ENCODE data around the gene ANKRD55. TPM values are rescaled to one million over a fixed set of nuclear protein-coding genes. Genes with fewer than 3 reads are reported as not detected.

The ANKRD55 gene
- total RNA-seq, 1 donor from 2014 or later = not detected

GRCh38 chr5:56183506-56183905, 49.6 kb downstream of the ANKRD55 start:
- peaks cover 5% of the 10 kb centered on the region for H3K4me1 ChIP-seq
- no peaks in the 10 kb centered on the region for H3K79me2 ChIP-seq (ENCODE audit: low read depth)
- no peaks in the 10 kb centered on the region for H3K36me3 Mint-ChIP-seq
- H3K27ac Mint-ChIP-seq = no peak overlapping the region
- no peak overlapping the region for H2AFZ ChIP-seq (replicated peaks)
- no peak for DNase-seq (ENCODE audit: low spot score)
- TF ChIP-seq EZH2 (IDR thresholded peaks at IDR 0.05) (no peak), EZH2phosphoT487 (IDR thresholded peaks at IDR 0.05) (no peak), CTCF (IDR thresholded peaks at IDR 0.05) (no peak)
- no peaks in the 10 kb centered on the region for H3K9me3 Mint-ChIP-seq
- no peaks in the 10 kb centered on the region for H3K36me3 ChIP-seq
- no peak overlapping the region for H3K4me3 Mint-ChIP-seq
- H3K27me3 Mint-ChIP-seq (ENCODE audit: insufficient read depth, low read depth) = peaks cover 3% of the 10 kb centered on the region
- H3K9me3 ChIP-seq (ENCODE audit: low read depth) = no peaks in the 10 kb centered on the region
- no peak overlapping the region for H3K4me2 ChIP-seq
- no peaks in the 10 kb centered on the region for H3F3A ChIP-seq (ENCODE audit: low read depth)
- H3K4me1 Mint-ChIP-seq = peaks cover 10% of the 10 kb centered on the region
- H3K9ac ChIP-seq = no peak overlapping the region
- H3K27ac ChIP-seq = no peak overlapping the region
- no peak overlapping the region for H3K4me3 ChIP-seq
- no peaks in the 10 kb centered on the region for H4K20me1 ChIP-seq (ENCODE audit: low read depth)
- H3K27me3 ChIP-seq = no peaks in the 10 kb centered on the region

- no peak for DNase-seq (ENCODE audit: low spot score)
- Histone ChIP-seq H3K9me3 (ENCODE audit: low read depth) (no peaks in the 10 kb centered on the region), H2AFZ (replicated peaks) (no peak overlapping the region), H3K4me2 (no peak overlapping the region), H4K20me1 (ENCODE audit: low read depth) (no peaks in the 10 kb centered on the region), H3K36me3 (no peaks in the 10 kb centered on the region), H3K4me3 (no peak overlapping the region), H3K79me2 (ENCODE audit: low read depth) (no peaks in the 10 kb centered on the region), H3K9ac (no peak overlapping the region), H3K27ac (no peak overlapping the region), H3K4me1 (peaks cover 9% of the 10 kb centered on the region), H3F3A (ENCODE audit: low read depth) (no peaks in the 10 kb centered on the region), H3K27me3 (no peaks in the 10 kb centered on the region)
- no peak overlapping the region for H3K4me3 Mint-ChIP-seq
- H3K9me3 Mint-ChIP-seq = no peaks in the 10 kb centered on the region
- no peak overlapping the region for H3K27ac Mint-ChIP-seq
- H3K4me1 Mint-ChIP-seq = peaks cover 20% of the 10 kb centered on the region
- no peaks in the 10 kb centered on the region for H3K36me3 Mint-ChIP-seq
- TF ChIP-seq EZH2phosphoT487 (IDR thresholded peaks at IDR 0.05) = no peak
- TF ChIP-seq EZH2 (IDR thresholded peaks at IDR 0.05) = no peak
- TF ChIP-seq CTCF (IDR thresholded peaks at IDR 0.05) = no peak
- peaks cover 3% of the 10 kb centered on the region for H3K27me3 Mint-ChIP-seq (ENCODE audit: insufficient read depth, low read depth)
Measured at GRCh38 chr5:56179442-56179841, 53.7 kb downstream of the ANKRD55 start.

- Histone ChIP-seq H3K4me3 (no peak overlapping the region), H3K9ac (no peak overlapping the region), H3F3A (ENCODE audit: low read depth) (no peaks in the 10 kb centered on the region), H3K27ac (no peak overlapping the region), H3K9me3 (ENCODE audit: low read depth) (no peaks in the 10 kb centered on the region), H2AFZ (replicated peaks) (no peak overlapping the region), H3K79me2 (ENCODE audit: low read depth) (no peaks in the 10 kb centered on the region), H4K20me1 (ENCODE audit: low read depth) (no peaks in the 10 kb centered on the region), H3K36me3 (no peaks in the 10 kb centered on the region), H3K4me1 (peaks cover 9% of the 10 kb centered on the region), H3K27me3 (no peaks in the 10 kb centered on the region), H3K4me2 (no peak overlapping the region)
- H3K4me3 Mint-ChIP-seq = no peak overlapping the region
- peaks cover 19% of the 10 kb centered on the region for H3K4me1 Mint-ChIP-seq
- no peak for DNase-seq (ENCODE audit: low spot score)
- H3K36me3 Mint-ChIP-seq = no peaks in the 10 kb centered on the region
- TF ChIP-seq EZH2 (IDR thresholded peaks at IDR 0.05) = no peak
- no peak for TF ChIP-seq CTCF (IDR thresholded peaks at IDR 0.05)
- TF ChIP-seq EZH2phosphoT487 (IDR thresholded peaks at IDR 0.05) = no peak
- no peaks in the 10 kb centered on the region for H3K9me3 Mint-ChIP-seq
- H3K27ac Mint-ChIP-seq = no peak overlapping the region
- peaks cover 3% of the 10 kb centered on the region for H3K27me3 Mint-ChIP-seq (ENCODE audit: insufficient read depth, low read depth)
Measured at GRCh38 chr5:56178823-56179222, 54.3 kb downstream of the ANKRD55 start.

All from neural progenitor cell (in vitro differentiated cells).